Measurements from ENCODE around the gene SDCCAG8. TPM values are rescaled to one million over a fixed set of nuclear protein-coding genes. Genes with fewer than 3 reads are reported as not detected.

Gene SDCCAG8
- total and polyA plus RNA-seq, 2 experiments from 2014 or later: 28.0 to 66.7 TPM

- Histone ChIP-seq H3K79me2 (replicated peaks; ENCODE audit: insufficient read depth) (no peaks in the 10 kb centered on the region), H3K9me2 (ENCODE audit: insufficient read depth) (no peaks in the 10 kb centered on the region), H2AFZ (no peak overlapping the region), H3K4me2 (no peak overlapping the region), H3K27me3 (ENCODE audit: insufficient read depth) (no peaks in the 10 kb centered on the region), H3K27ac (ENCODE audit: low read depth) (no peak overlapping the region), H3F3A (replicated peaks; ENCODE audit: low read depth) (no peaks in the 10 kb centered on the region; the same call in 1 of the 2 replicates), H3K4me1 (ENCODE audit: insufficient read depth) (0 out of 2 replicates have a peak, but pooled peaks cover 3% of the 10 kb centered on the region), H3K36me3 (ENCODE audit: insufficient read depth) (no peaks in the 10 kb centered on the region), H4K20me1 (replicated peaks; ENCODE audit: insufficient read depth) (no peaks in the 10 kb centered on the region), H3K4me3 (no peak overlapping the region)
- H3K4me3 Mint-ChIP-seq: no peak overlapping the region
- peaks cover 6% of the 10 kb centered on the region for H3K9me3 Mint-ChIP-seq
- peaks cover 12% of the 10 kb centered on the region; the same call in 2 of the 3 replicates for H3K36me3 Mint-ChIP-seq (ENCODE audit: low read depth)
- H3K27me3 Mint-ChIP-seq (ENCODE audit: insufficient read depth, low read depth, poor library complexity): peaks cover 1% of the 10 kb centered on the region
- peaks cover 16% of the 10 kb centered on the region for H3K4me1 Mint-ChIP-seq
- TF ChIP-seq REST (IDR thresholded peaks at IDR 0.05; ENCODE audit: unreplicated experiment): no peak
- no peak for TF ChIP-seq EZH2phosphoT487 (IDR thresholded peaks at IDR 0.05; ENCODE audit: unreplicated experiment)
- TF ChIP-seq, protein P1, sequence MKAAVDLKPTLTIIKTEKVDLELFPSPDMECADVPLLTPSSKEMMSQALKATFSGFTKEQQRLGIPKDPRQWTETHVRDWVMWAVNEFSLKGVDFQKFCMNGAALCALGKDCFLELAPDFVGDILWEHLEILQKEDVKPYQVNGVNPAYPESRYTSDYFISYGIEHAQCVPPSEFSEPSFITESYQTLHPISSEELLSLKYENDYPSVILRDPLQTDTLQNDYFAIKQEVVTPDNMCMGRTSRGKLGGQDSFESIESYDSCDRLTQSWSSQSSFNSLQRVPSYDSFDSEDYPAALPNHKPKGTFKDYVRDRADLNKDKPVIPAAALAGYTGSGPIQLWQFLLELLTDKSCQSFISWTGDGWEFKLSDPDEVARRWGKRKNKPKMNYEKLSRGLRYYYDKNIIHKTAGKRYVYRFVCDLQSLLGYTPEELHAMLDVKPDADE (IDR thresholded peaks at IDR 0.05): no peak
- no peak for TF ChIP-seq STAT1 (IDR thresholded peaks at IDR 0.05; ENCODE audit: unreplicated experiment)
- TF ChIP-seq POLR2AphosphoS5 (IDR thresholded peaks at IDR 0.05; ENCODE audit: low read depth): no peak
- no peak for TF ChIP-seq CREB1 (CRISPR knock-in tag; IDR thresholded peaks at IDR 0.05; ENCODE audit: low read depth)
- no peak for TF ChIP-seq NANOG (IDR thresholded peaks at IDR 0.05; ENCODE audit: borderline replicate concordance)
- no peak for TF ChIP-seq EZH2 (IDR thresholded peaks at IDR 0.05; ENCODE audit: low read depth, unreplicated experiment)
- TF ChIP-seq ZNF114 (CRISPR knock-in tag; IDR thresholded peaks at IDR 0.05): no peak
- TF ChIP-seq ZNF331 (CRISPR knock-in tag; IDR thresholded peaks at IDR 0.05; ENCODE audit: low read depth): no peak
- H3K27ac Mint-ChIP-seq: no peak overlapping the region
- DNase-seq (ENCODE audit: low spot score) (no peak), ATAC-seq (no peak)
These were observed 270.3 kb downstream of the SDCCAG8 start for GRCh38 chr1:243526180-243526579.

DNA sequence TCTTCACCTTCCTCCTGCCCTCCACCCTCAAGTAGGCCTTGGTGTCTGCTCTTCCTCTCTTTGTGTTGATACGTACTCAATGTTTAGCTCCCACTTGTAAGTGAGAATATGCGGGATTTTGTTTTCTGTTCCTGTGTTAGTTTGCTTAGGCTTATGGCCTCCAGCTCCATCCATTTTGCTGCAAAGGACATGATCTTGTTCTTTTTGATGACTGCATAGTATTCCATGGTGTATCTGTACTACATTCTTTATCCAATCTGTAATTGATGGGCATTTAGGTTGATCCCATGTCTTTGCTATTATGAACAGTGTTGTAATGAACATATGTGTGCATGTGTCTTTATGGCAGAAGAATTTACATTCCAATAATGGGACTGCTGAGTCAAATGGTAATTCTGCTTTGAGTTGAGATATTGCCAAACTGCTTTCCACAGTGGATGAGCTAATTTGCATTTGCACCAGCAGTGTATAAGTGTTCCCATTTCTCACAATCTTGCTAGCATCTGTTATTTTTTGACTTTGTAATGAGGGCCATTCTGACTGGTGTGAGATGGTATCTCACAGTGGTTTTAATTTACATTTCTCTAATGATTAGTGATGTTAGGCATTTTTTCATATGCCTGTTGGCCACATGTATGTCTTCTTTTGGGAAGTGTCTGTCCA lies 272.7 kb downstream of the SDCCAG8 start:
- H3K9me2 ChIP-seq (ENCODE audit: insufficient read depth): no peaks in the 10 kb centered on the region
- DNase-seq (ENCODE audit: low spot score) (no peak), ATAC-seq (no peak)
- 0 out of 2 replicates have a peak, but pooled peaks cover 2% of the 10 kb centered on the region for H3K4me1 ChIP-seq (ENCODE audit: insufficient read depth)
- H3F3A ChIP-seq (replicated peaks; ENCODE audit: low read depth): no peaks in the 10 kb centered on the region; the same call in 1 of the 2 replicates
- Mint-ChIP-seq H3K9me3 (peaks cover 6% of the 10 kb centered on the region), H3K4me3 (no peak overlapping the region), H3K27me3 (ENCODE audit: insufficient read depth, low read depth, poor library complexity) (peaks cover 1% of the 10 kb centered on the region), H3K36me3 (ENCODE audit: low read depth) (peaks cover 12% of the 10 kb centered on the region; the same call in 2 of the 3 replicates), H3K4me1 (peaks cover 14% of the 10 kb centered on the region), H3K27ac (no peak overlapping the region)
- TF ChIP-seq ZNF114 (CRISPR knock-in tag; IDR thresholded peaks at IDR 0.05) (no peak), EZH2phosphoT487 (IDR thresholded peaks at IDR 0.05; ENCODE audit: unreplicated experiment) (no peak), NANOG (IDR thresholded peaks at IDR 0.05; ENCODE audit: borderline replicate concordance) (no peak)
- H4K20me1 ChIP-seq (replicated peaks; ENCODE audit: insufficient read depth): no peaks in the 10 kb centered on the region
- H3K4me3 ChIP-seq: no peak overlapping the region
- no peaks in the 10 kb centered on the region for H3K27me3 ChIP-seq (ENCODE audit: insufficient read depth)
- no peaks in the 10 kb centered on the region for H3K36me3 ChIP-seq (ENCODE audit: insufficient read depth)
- no peak overlapping the region for H3K4me2 ChIP-seq
- no peaks in the 10 kb centered on the region for H3K79me2 ChIP-seq (replicated peaks; ENCODE audit: insufficient read depth)
- no peak overlapping the region for H2AFZ ChIP-seq
- no peak overlapping the region for H3K27ac ChIP-seq (ENCODE audit: low read depth)

All from GM23338 (cell line).